ENCODE measurements around the gene KLF2.

GRCh38 chr19:16301999-16302694 is 22.5 kb upstream of the KLF2 start:
- TF ChIP-seq KAT2B (IDR thresholded peaks at IDR 0.05; ENCODE audit: borderline replicate concordance, low read depth, low read length) (no peak), SMARCC2 (IDR thresholded peaks at IDR 0.05) (no peak)

Data from HepG2 (cell line).